Esophagus muscularis mucosa (tissue), 4 donors: ENCODE results near the gene CEP170B. TPM values are rescaled to one million over a fixed set of nuclear protein-coding genes. Genes with fewer than 3 reads are reported as not detected.

ENCODE experiments used
- DNase-seq: peaks from one replicate; pipeline ENCODE4 v3.0.0-alpha.2; 2017; ENCODE audit errors: extremely low spot score
- H3K27ac ChIP-seq, 4 donors: fragments of 200-600 bp; sonication (generic); replicated peaks in 1 of 4; 1 replicate in 3 of 4; 2 replicates in 1 of 4; pipeline ENCODE4 v1.5.1; 2016 to 2019; ENCODE audit warnings: mild to moderate bottlenecking in 1 of 4
- H3K27me3 ChIP-seq, 4 donors: fragments of 200-600 bp; sonication (generic); one replicate each; pipeline versions ENCODE4 v1.5.1 to v1.6.0; 2016 to 2019
- H3K36me3 ChIP-seq, 4 donors: fragments of 200-600 bp; sonication (generic); one replicate each; pipeline ENCODE4 v1.5.1; 2016 to 2019
- H3K4me1 ChIP-seq, 4 donors: fragments of 200-600 bp; sonication (generic); one replicate each; pipeline ENCODE4 v1.5.1; 2016 to 2019
- H3K4me3 ChIP-seq, 4 donors: fragments of 200-600 bp; sonication (generic); 1 replicate in 2 of 4; 2 replicates in 2 of 4; pipeline ENCODE4 v1.5.1; 2016 to 2019; ENCODE audit warnings: mild to moderate bottlenecking in 4 of 4, moderate library complexity in 1 of 4
- H3K9me3 ChIP-seq, 4 donors: fragments of 200-600 bp; sonication (generic); 1 replicate in 3 of 4; 2 replicates in 1 of 4; pipeline ENCODE4 v1.5.1; 2016 to 2019
- CTCF ChIP-seq, 3 experiments: fragments of 200-600 bp in 2 of 3; fragments of 450-650 bp in 1 of 3; sonication (generic) in 2 of 3; IDR thresholded peaks; one replicate each; pipeline ENCODE4 v1.5.1; 2017 to 2019; ENCODE audit warnings: antibody characterized with exemption in 3 of 3, mild to moderate bottlenecking in 2 of 3, moderate library complexity in 1 of 3
- EP300 ChIP-seq: sonication (generic); formaldehyde crosslinking; IDR thresholded peaks from one replicate; pipeline ENCODE4 v1.6.1; 2017; ENCODE audit warnings: antibody characterized with exemption
- POLR2A ChIP-seq: fragments of 450-650 bp; IDR thresholded peaks from one replicate; pipeline ENCODE4 v1.6.1; 2017; ENCODE audit warnings: antibody characterized with exemption, moderate library complexity, mild to moderate bottlenecking, low read depth
- POLR2AphosphoS5 ChIP-seq, 2 donors: sonication (generic); formaldehyde crosslinking; IDR thresholded peaks; one replicate each; pipeline ENCODE4 v1.6.1; 2017; ENCODE audit warnings: antibody characterized with exemption in 2 of 2
- WGBS: methylation state at CpG from one replicate; pipeline ENCODE4 v1.1.5; 2018; 5-methylcytosine and 5-hydroxymethylcytosine counted together
- intact Hi-C: fragments of 100-400 bp; cut with DNase I; formaldehyde crosslinking; loops from one replicate; pipeline ENCODE4 v1.15.1; 2023
- total RNA-seq, 4 donors: library from RNA; depleted of rRNA; stranded (reverse); fragments of >200 nt; gene quantifications; one replicate each; pipeline versions ENCODE4 v1.1.0 to v1.2.1, GENCODE V29; 2016

CEP170B gene
- total RNA-seq, 4 donors from 2014 or later, result 24.1 to 70.6 (median 45.7) TPM

- no peak for DNase-seq
- WGBS, result 56% methylated on average over 1 of the region's 2 CpGs
- no peak for TF ChIP-seq POLR2AphosphoS5 (IDR thresholded peaks at IDR 0.05)
- Histone ChIP-seq H3K9me3 (no peaks in the 10 kb centered on the region), H3K27ac (no peak overlapping the region), H3K27me3 (no peaks in the 10 kb centered on the region), H3K36me3 (peaks cover 0 to 49% (median 36%) of the 10 kb centered on the region in 4 donors), H3K4me3 (no peak overlapping the region), H3K4me1 (peaks cover 0 to 15% (median 9%) of the 10 kb centered on the region in 4 donors)
- intact Hi-C loops, result no loop called here
Measured at GRCh38 chr14:104938436-104938835, 73.4 kb downstream of the CEP170B start.

- Histone ChIP-seq H3K4me1 (peaks cover 0 to 11% (median 6%) of the 10 kb centered on the region in 4 donors), H3K27me3 (no peaks in the 10 kb centered on the region), H3K4me3 (no peak overlapping the region), H3K27ac (no peak overlapping the region), H3K9me3 (no peaks in the 10 kb centered on the region), H3K36me3 (peaks cover 0 to 54% (median 39%) of the 10 kb centered on the region in 4 donors)
- whole genome bisulfite sequencing, result 70% methylated on average over 1 of the region's 1 CpG
- DNase-seq, result no peak
- TF ChIP-seq POLR2AphosphoS5 (IDR thresholded peaks at IDR 0.05), result no peak
- TF ChIP-seq EP300, result no peak
- TF ChIP-seq CTCF (IDR thresholded peaks at IDR 0.05), result no peak
- no peak for TF ChIP-seq POLR2A
- intact Hi-C loops, result no loop called here
Measured at GRCh38 chr14:104938960-104939359, 73.9 kb downstream of the CEP170B start.

- Histone ChIP-seq H3K4me1 (peaks cover 0 to 2% (median 0%) of the 10 kb centered on the region in 4 donors), H3K9me3 (no peaks in the 10 kb centered on the region), H3K27ac (no peak overlapping the region), H3K36me3 (peaks cover 0 to 63% (median 43%) of the 10 kb centered on the region in 4 donors), H3K4me3 (no peak overlapping the region), H3K27me3 (no peaks in the 10 kb centered on the region)
- intact Hi-C loops, result no loop called here
- TF ChIP-seq EP300 (no peak), POLR2A (no peak), CTCF (IDR thresholded peaks at IDR 0.05) (no peak), POLR2AphosphoS5 (IDR thresholded peaks at IDR 0.05) (no peak)
- WGBS, result 68% methylated on average over 10 of the region's 11 CpGs
- no peak for DNase-seq
Measured at GRCh38 chr14:104939666-104940410, 74.8 kb downstream of the CEP170B start.

GRCh38 chr14:104940526-104941150 lies 75.6 kb downstream of the CEP170B start:
- Histone ChIP-seq H3K4me1 (no peaks in the 10 kb centered on the region), H3K4me3 (no peak overlapping the region), H3K27me3 (no peaks in the 10 kb centered on the region), H3K36me3 (peaks cover 0 to 71% (median 47%) of the 10 kb centered on the region in 4 donors), H3K9me3 (no peaks in the 10 kb centered on the region), H3K27ac (no peak overlapping the region)
- intact Hi-C loops, result no loop called here
- 86% methylated on average over 2 of the region's 3 CpGs for WGBS
- no peak for DNase-seq
- TF ChIP-seq POLR2A, result no peak
- TF ChIP-seq CTCF (IDR thresholded peaks at IDR 0.05), result no peak
- TF ChIP-seq EP300, result no peak
- no peak for TF ChIP-seq POLR2AphosphoS5 (IDR thresholded peaks at IDR 0.05)

GRCh38 chr14:104941508-104942365 lies 76.7 kb downstream of the CEP170B start:
- H3K27me3 ChIP-seq, result no peaks in the 10 kb centered on the region
- H3K27ac ChIP-seq, result no peak overlapping the region
- peaks cover 0 to 82% (median 51%) of the 10 kb centered on the region in 4 donors for H3K36me3 ChIP-seq
- H3K4me3 ChIP-seq, result no peak overlapping the region
- H3K4me1 ChIP-seq, result no peaks in the 10 kb centered on the region
- DNase-seq, result no peak
- H3K9me3 ChIP-seq, result no peaks in the 10 kb centered on the region
- intact Hi-C loops, result no loop called here
- 95% methylated on average over 13 of the region's 26 CpGs for WGBS
- TF ChIP-seq POLR2A (no peak), CTCF (IDR thresholded peaks at IDR 0.05) (no peak), POLR2AphosphoS5 (IDR thresholded peaks at IDR 0.05) (no peak), EP300 (no peak)
